GM19395 (cell line): ENCODE results near the gene EBP.

Source experiments
- ATAC-seq: cut with Tn5 transposase; IDR thresholded peaks from one replicate; pipeline ENCODE4 v1.9.1; 2021; ENCODE audit warnings: mild to moderate bottlenecking, moderate library complexity; ENCODE audit not compliant: unreplicated experiment

EBP gene

GRCh38 chrX:48521353-48522243, at the start of gene EBP:
Gene EBP (plus strand): TSS chrX:48521808. CDS start chrX:48523772, 1,964 bp downstream.
- peak; percentile 94 for ATAC-seq

- ATAC-seq = no peak
Measured at GRCh38 chrX:48472225-48472624, 49.4 kb upstream of the EBP start.

- ATAC-seq = no peak
Measured at GRCh38 chrX:48472851-48473703, 48.5 kb upstream of the EBP start.

- no peak for ATAC-seq
Measured at GRCh38 chrX:48473704-48473990, 48.0 kb upstream of the EBP start.

- no peak for ATAC-seq
Measured at GRCh38 chrX:48474127-48474526, 47.5 kb upstream of the EBP start.

- ATAC-seq = no peak
Measured at GRCh38 chrX:48474581-48474980, 47.0 kb upstream of the EBP start.

GRCh38 chrX:48475296-48475695, 46.3 kb upstream of the EBP start:
- ATAC-seq = no peak

- ATAC-seq = peak; percentile 83
Measured at GRCh38 chrX:48475774-48476577, 45.6 kb upstream of the EBP start, which contains the start of gene FTSJ1. Gene FTSJ1 (plus strand): TSS chrX:48476199. CDS start chrX:48478048, 1,849 bp downstream.

- no peak for ATAC-seq
Measured at GRCh38 chrX:48476919-48477318, 44.7 kb upstream of the EBP start.

GRCh38 chrX:48477960-48478755, 43.5 kb upstream of the EBP start:
- ATAC-seq = no peak

- ATAC-seq = no peak
Measured at GRCh38 chrX:48478806-48479205, 42.8 kb upstream of the EBP start.

- no peak for ATAC-seq
Measured at GRCh38 chrX:48480142-48480541, 41.5 kb upstream of the EBP start.

GRCh38 chrX:48480583-48480982, 41.0 kb upstream of the EBP start:
- ATAC-seq = no peak

- ATAC-seq = no peak
Measured at GRCh38 chrX:48482526-48482925, 39.1 kb upstream of the EBP start.

- ATAC-seq = no peak
Measured at GRCh38 chrX:48487362-48487798, 34.2 kb upstream of the EBP start.

- no peak for ATAC-seq
Measured at GRCh38 chrX:48488034-48488433, 33.6 kb upstream of the EBP start.

- no peak for ATAC-seq
Measured at GRCh38 chrX:48489296-48489695, 32.3 kb upstream of the EBP start.

- ATAC-seq = no peak
Measured at GRCh38 chrX:48489892-48490291, 31.7 kb upstream of the EBP start.

- ATAC-seq = no peak
Measured at GRCh38 chrX:48490661-48491060, 30.9 kb upstream of the EBP start.

- ATAC-seq = no peak
Measured at GRCh38 chrX:48491809-48492208, 29.8 kb upstream of the EBP start.
